HEK293 (cell line): ENCODE data around the gene TOPBP1.

Experiments used
- CTCF ChIA-PET: fragments of 350-600 bp; formaldehyde crosslinking; extraction: SDS; loops from one replicate; lab custom pipeline; 2021; ENCODE audit warnings: antibody characterized with exemption; lab: Yijun Ruan, JAX
- POLR2A ChIA-PET: fragments of 300-600 bp; formaldehyde crosslinking; extraction: SDS; loops from one replicate; lab custom pipeline; 2020; ENCODE audit warnings: antibody characterized with exemption, inconsistent platforms; lab: Yijun Ruan, JAX
- H3K27ac ChIP-seq: fragments of 200-500 bp; sonication (Bioruptor generic); 2 replicates; pipeline ENCODE4 v1.5.1; 2014; ENCODE audit warnings: low read depth, low read length, control low read depth, inconsistent platforms; ENCODE audit errors: extremely low read depth
- H3K36me3 ChIP-seq, 2 experiments: fragments of 200-500 bp in 1 of 2; sonication (Bioruptor generic) in 1 of 2; 1 replicate in 1 of 2; 2 replicates in 1 of 2; pipeline ENCODE4 v1.5.1; 2014 to 2017; ENCODE audit warnings: inconsistent platforms in 2 of 2, low read length in 2 of 2; ENCODE audit not compliant: control insufficient read depth in 2 of 2, insufficient read depth in 1 of 2
- H3K4me1 ChIP-seq: fragments of 200-500 bp; sonication (Bioruptor generic); 2 replicates; pipeline ENCODE4 v1.5.1; 2014; ENCODE audit warnings: mild to moderate bottlenecking, low read length, inconsistent platforms; ENCODE audit not compliant: control insufficient read depth, insufficient read depth
- H3K4me3 ChIP-seq: 2 replicates; pipeline ENCODE4 v1.5.1; 2011; ENCODE audit warnings: low read depth, mild to moderate bottlenecking, control low read depth, low read length, moderate library complexity
- H3K9me3 ChIP-seq: fragments of 200-500 bp; sonication (Bioruptor generic); 2 replicates; pipeline ENCODE4 v1.5.1; 2014; ENCODE audit warnings: low read depth, low read length, inconsistent platforms; ENCODE audit not compliant: control insufficient read depth, insufficient read depth
- BCL11A ChIP-seq: fragments of 450-650 bp; formaldehyde crosslinking; IDR thresholded peaks from 2 replicates; pipeline ENCODE4 v1.5.1; 2016; ENCODE audit warnings: low read depth, missing biosample characterization, missing genetic modification characterization
- EGR2 ChIP-seq: fragments of 450-650 bp; formaldehyde crosslinking; IDR thresholded peaks from 2 replicates; pipeline ENCODE4 v1.5.1; 2016; ENCODE audit warnings: low read depth, missing biosample characterization, missing genetic modification characterization
- FEZF1 ChIP-seq: fragments of 450-650 bp; formaldehyde crosslinking; IDR thresholded peaks from 2 replicates; pipeline ENCODE4 v1.5.1; 2016; ENCODE audit warnings: missing biosample characterization, missing genetic modification characterization
- SCRT1 ChIP-seq: fragments of 450-650 bp; formaldehyde crosslinking; IDR thresholded peaks from 2 replicates; pipeline ENCODE4 v1.5.1; 2016; ENCODE audit warnings: missing biosample characterization, missing genetic modification characterization, borderline replicate concordance
- SP3 ChIP-seq: fragments of 450-650 bp; formaldehyde crosslinking; IDR thresholded peaks from 2 replicates; pipeline ENCODE4 v1.5.1; 2016; ENCODE audit warnings: missing biosample characterization, missing genetic modification characterization
- ZBTB17 ChIP-seq: fragments of 450-650 bp; formaldehyde crosslinking; IDR thresholded peaks from 2 replicates; pipeline ENCODE4 v1.5.1; 2016; ENCODE audit warnings: missing biosample characterization, missing genetic modification characterization
- ZFP69B ChIP-seq: fragments of 450-650 bp; formaldehyde crosslinking; IDR thresholded peaks from 2 replicates; pipeline ENCODE4 v1.5.1; 2016; ENCODE audit warnings: missing biosample characterization, missing genetic modification characterization
- ZNF155 ChIP-seq: fragments of 450-650 bp; formaldehyde crosslinking; IDR thresholded peaks from 2 replicates; pipeline ENCODE4 v1.5.1; 2016; ENCODE audit warnings: missing biosample characterization, missing genetic modification characterization
- ZNF175 ChIP-seq: fragments of 450-650 bp; formaldehyde crosslinking; IDR thresholded peaks from 2 replicates; pipeline ENCODE4 v1.5.1; 2016; ENCODE audit warnings: missing biosample characterization, missing genetic modification characterization
- ZNF302 ChIP-seq: fragments of 450-650 bp; formaldehyde crosslinking; IDR thresholded peaks from 2 replicates; pipeline ENCODE4 v1.5.1; 2016; ENCODE audit warnings: missing biosample characterization, missing genetic modification characterization, low read depth
- ZNF391 ChIP-seq: fragments of 450-650 bp; formaldehyde crosslinking; IDR thresholded peaks from 2 replicates; pipeline ENCODE4 v1.5.1; 2016; ENCODE audit warnings: low read depth, missing biosample characterization, missing genetic modification characterization, borderline replicate concordance
- ZNF394 ChIP-seq: fragments of 450-650 bp; formaldehyde crosslinking; IDR thresholded peaks from 2 replicates; pipeline ENCODE4 v1.5.1; 2016; ENCODE audit warnings: missing biosample characterization, missing genetic modification characterization, mild to moderate bottlenecking, moderate library complexity, borderline replicate concordance
- ZNF426 ChIP-seq: fragments of 450-650 bp; formaldehyde crosslinking; IDR thresholded peaks from 2 replicates; pipeline ENCODE4 v1.5.1; 2017; ENCODE audit warnings: missing biosample characterization, missing genetic modification characterization, mild to moderate bottlenecking, inconsistent platforms, moderate library complexity
- ZNF529 ChIP-seq: fragments of 450-650 bp; formaldehyde crosslinking; IDR thresholded peaks from 2 replicates; pipeline ENCODE4 v1.5.1; 2017; ENCODE audit warnings: missing genetic modification characterization, missing biosample characterization; ENCODE audit not compliant: insufficient replicate concordance
- ZXDB ChIP-seq: fragments of 450-650 bp; formaldehyde crosslinking; IDR thresholded peaks from 2 replicates; pipeline ENCODE4 v1.5.1; 2016; ENCODE audit warnings: missing biosample characterization, missing genetic modification characterization
- TF ChIP-seq, protein P1 (sequence below): sonication (generic); formaldehyde crosslinking; IDR thresholded peaks from 2 replicates; pipeline ENCODE4 v1.8.1; 2022; ENCODE audit warnings: mild to moderate bottlenecking, moderate library complexity, missing genetic modification reagents
- TF ChIP-seq, protein P2 (sequence below): fragments of 450-650 bp; formaldehyde crosslinking; optimal IDR thresholded peaks from 2 replicates; pipeline ENCODE3; 2016; ENCODE audit warnings: missing biosample characterization, mild to moderate bottlenecking, missing genetic modification characterization
- TF ChIP-seq, protein P3 (sequence below): fragments of 450-650 bp; formaldehyde crosslinking; IDR thresholded peaks from 2 replicates; pipeline ENCODE4 v1.5.1; 2016; ENCODE audit warnings: missing biosample characterization, missing genetic modification characterization
- TF ChIP-seq, protein P4 (sequence below): fragments of 450-650 bp; formaldehyde crosslinking; IDR thresholded peaks from 2 replicates; pipeline ENCODE4 v1.5.1; 2016; ENCODE audit warnings: missing biosample characterization, missing genetic modification characterization
- TF ChIP-seq, protein P5 (sequence below): fragments of 450-650 bp; formaldehyde crosslinking; IDR thresholded peaks from 2 replicates; pipeline ENCODE4 v1.5.1; 2016; ENCODE audit warnings: missing biosample characterization, missing genetic modification characterization
- TF ChIP-seq, protein P6 (sequence below): fragments of 450-650 bp; formaldehyde crosslinking; IDR thresholded peaks from 2 replicates; pipeline ENCODE4 v1.5.1; 2016; ENCODE audit warnings: missing biosample characterization, missing genetic modification characterization
- TF ChIP-seq, protein P7 (sequence below): fragments of 450-650 bp; formaldehyde crosslinking; IDR thresholded peaks from 2 replicates; pipeline ENCODE4 v1.5.1; 2016; ENCODE audit warnings: missing biosample characterization, missing genetic modification characterization

TOPBP1 gene

DNA sequence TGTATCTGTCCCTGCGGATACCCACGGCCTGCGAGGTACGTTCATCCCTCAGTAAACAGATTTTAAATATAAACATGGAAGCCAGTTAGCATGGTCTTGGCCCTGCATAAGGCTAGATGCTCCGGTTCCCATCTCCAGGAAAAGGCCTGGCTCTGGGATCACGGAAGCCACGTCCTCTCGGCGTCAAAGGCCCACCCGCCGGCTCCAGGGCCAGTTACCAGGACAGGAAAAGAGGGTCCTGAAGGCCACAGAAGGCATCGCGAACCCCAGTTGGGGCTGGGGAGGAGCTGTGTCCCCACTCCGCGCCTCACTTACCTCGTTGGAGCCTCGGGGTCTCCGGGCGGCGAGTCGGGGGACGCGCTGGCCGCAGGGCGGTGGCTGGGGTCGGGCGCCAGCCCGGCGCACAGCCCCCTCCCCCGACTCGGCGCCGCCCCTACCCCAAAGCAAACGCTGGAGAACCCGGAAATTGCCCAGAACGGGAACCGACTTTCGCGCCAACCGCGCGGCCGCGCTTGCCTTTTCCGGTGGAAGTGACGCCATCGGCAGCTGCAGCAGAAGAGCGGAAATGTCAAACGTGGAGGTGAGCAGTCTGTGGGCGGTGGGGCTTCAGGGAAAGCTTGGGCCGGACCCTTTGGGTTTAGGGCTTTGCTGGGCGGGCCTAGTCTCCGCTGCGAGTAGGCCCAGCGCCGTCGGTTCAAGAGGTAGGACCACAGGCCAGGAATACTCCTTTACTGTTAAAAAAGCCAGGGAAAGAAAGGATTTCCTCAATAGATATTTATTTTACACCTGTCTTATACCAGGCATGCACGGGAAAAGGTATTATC lies at the start of gene TOPBP1 (continued):
- TF ChIP-seq, protein P1, sequence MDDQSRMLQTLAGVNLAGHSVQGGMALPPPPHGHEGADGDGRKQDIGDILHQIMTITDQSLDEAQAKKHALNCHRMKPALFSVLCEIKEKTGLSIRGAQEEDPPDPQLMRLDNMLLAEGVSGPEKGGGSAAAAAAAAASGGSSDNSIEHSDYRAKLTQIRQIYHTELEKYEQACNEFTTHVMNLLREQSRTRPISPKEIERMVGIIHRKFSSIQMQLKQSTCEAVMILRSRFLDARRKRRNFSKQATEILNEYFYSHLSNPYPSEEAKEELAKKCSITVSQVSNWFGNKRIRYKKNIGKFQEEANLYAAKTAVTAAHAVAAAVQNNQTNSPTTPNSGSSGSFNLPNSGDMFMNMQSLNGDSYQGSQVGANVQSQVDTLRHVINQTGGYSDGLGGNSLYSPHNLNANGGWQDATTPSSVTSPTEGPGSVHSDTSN (CRISPR knock-in tag), result peak; percentile 31; the same call in 1 of the 2 replicates
- TF ChIP-seq ZFP69B (tag by site-specific recombination) (no peak), SP3 (tag by site-specific recombination) (peak; percentile 57; the same call in 1 of the 2 replicates), ZXDB (tag by site-specific recombination) (no peak), EGR2 (tag by site-specific recombination) (peak; percentile 55), ZNF529 (no peak), ZBTB17 (tag by site-specific recombination) (peak; percentile 22; the same call in 1 of the 2 replicates), FEZF1 (peak; percentile 67)
- TF ChIP-seq, protein P2, sequence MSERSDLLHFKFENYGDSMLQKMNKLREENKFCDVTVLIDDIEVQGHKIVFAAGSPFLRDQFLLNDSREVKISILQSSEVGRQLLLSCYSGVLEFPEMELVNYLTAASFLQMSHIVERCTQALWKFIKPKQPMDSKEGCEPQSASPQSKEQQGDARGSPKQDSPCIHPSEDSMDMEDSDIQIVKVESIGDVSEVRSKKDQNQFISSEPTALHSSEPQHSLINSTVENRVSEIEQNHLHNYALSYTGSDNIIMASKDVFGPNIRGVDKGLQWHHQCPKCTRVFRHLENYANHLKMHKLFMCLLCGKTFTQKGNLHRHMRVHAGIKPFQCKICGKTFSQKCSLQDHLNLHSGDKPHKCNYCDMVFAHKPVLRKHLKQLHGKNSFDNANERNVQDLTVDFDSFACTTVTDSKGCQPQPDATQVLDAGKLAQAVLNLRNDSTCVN (tag by site-specific recombination), result peak; percentile 57
- TF ChIP-seq, protein P3, sequence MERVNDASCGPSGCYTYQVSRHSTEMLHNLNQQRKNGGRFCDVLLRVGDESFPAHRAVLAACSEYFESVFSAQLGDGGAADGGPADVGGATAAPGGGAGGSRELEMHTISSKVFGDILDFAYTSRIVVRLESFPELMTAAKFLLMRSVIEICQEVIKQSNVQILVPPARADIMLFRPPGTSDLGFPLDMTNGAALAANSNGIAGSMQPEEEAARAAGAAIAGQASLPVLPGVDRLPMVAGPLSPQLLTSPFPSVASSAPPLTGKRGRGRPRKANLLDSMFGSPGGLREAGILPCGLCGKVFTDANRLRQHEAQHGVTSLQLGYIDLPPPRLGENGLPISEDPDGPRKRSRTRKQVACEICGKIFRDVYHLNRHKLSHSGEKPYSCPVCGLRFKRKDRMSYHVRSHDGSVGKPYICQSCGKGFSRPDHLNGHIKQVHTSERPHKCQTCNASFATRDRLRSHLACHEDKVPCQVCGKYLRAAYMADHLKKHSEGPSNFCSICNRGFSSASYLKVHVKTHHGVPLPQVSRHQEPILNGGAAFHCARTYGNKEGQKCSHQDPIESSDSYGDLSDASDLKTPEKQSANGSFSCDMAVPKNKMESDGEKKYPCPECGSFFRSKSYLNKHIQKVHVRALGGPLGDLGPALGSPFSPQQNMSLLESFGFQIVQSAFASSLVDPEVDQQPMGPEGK (tag by site-specific recombination), result peak; percentile 25; the same call in 1 of the 2 replicates
- TF ChIP-seq, protein P4, sequence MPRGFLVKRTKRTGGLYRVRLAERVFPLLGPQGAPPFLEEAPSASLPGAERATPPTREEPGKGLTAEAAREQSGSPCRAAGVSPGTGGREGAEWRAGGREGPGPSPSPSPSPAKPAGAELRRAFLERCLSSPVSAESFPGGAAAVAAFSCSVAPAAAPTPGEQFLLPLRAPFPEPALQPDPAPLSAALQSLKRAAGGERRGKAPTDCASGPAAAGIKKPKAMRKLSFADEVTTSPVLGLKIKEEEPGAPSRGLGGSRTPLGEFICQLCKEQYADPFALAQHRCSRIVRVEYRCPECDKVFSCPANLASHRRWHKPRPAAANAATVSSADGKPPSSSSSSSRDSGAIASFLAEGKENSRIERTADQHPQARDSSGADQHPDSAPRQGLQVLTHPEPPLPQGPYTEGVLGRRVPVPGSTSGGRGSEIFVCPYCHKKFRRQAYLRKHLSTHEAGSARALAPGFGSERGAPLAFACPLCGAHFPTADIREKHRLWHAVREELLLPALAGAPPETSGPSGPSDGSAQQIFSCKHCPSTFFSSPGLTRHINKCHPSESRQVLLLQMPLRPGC (tag by site-specific recombination), result 0 out of 2 replicates have a peak, but pooled peaks have one; percentile 15
- TF ChIP-seq, all 188 proteins: peak for 21

DNA sequence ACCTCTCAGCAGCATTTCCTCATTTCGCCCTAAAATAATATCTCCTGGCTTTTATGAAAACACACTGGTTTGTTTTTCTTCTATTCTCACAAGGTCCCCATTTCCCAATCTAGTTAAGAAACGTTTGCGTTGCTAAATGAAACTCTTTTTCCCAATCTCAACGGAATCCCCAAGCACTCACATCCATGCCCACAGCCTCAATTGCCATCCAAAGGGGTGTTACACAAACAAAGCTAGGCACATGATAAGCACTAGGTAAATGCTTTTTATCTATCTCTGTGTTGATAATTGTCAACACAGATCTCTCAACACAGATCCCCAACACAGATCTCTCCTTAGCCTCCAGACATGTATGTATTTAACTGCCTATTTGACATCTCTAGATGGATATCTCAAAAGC lies 49.3 kb upstream of the TOPBP1 start:
- TF ChIP-seq ZNF394 (tag by site-specific recombination) (no peak), ZNF426 (tag by site-specific recombination) (no peak), ZNF175 (tag by site-specific recombination) (no peak), ZNF155 (no peak), ZNF302 (tag by site-specific recombination) (no peak), ZNF391 (tag by site-specific recombination) (no peak), BCL11A (tag by site-specific recombination) (no peak), SCRT1 (tag by site-specific recombination) (no peak)
- TF ChIP-seq, protein P5, sequence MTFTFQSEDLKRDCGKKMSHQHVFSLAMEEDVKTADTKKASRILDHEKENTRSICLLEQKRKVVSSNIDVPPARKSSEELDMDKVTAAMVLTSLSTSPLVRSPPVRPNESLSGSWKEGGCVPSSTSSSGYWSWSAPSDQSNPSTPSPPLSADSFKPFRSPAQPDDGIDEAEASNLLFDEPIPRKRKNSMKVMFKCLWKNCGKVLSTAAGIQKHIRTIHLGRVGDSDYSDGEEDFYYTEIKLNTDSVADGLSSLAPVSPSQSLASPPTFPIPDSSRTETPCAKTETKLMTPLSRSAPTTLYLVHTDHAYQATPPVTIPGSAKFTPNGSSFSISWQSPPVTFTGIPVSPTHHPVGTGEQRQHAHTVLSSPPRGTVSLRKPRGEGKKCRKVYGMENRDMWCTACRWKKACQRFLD (tag by site-specific recombination), result no peak
- TF ChIP-seq, protein P6, sequence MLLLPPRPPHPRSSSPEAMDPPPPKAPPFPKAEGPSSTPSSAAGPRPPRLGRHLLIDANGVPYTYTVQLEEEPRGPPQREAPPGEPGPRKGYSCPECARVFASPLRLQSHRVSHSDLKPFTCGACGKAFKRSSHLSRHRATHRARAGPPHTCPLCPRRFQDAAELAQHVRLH (tag by site-specific recombination), result no peak
- TF ChIP-seq, protein P7, sequence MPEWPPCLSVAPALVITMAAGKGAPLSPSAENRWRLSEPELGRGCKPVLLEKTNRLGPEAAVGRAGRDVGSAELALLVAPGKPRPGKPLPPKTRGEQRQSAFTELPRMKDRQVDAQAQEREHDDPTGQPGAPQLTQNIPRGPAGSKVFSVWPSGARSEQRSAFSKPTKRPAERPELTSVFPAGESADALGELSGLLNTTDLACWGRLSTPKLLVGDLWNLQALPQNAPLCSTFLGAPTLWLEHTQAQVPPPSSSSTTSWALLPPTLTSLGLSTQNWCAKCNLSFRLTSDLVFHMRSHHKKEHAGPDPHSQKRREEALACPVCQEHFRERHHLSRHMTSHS (tag by site-specific recombination), result no peak
- TF ChIP-seq, all 188 proteins: peak for 0
- Histone ChIP-seq H3K4me1 (no peaks in the 10 kb centered on the region), H3K9me3 (no peaks in the 10 kb centered on the region), H3K4me3 (no peak overlapping the region), H3K36me3 (no peaks in the 10 kb centered on the region), H3K27ac (no peak overlapping the region)
- ChIA-PET CTCF (no interaction called here), POLR2A (no interaction called here)
